Keratinocyte (primary cell): ENCODE data around the gene RPL32.

Experiments used
- EZH2 ChIP-seq: IDR thresholded peaks from one replicate; pipeline ENCODE4 v1.6.1; 2012; ENCODE audit warnings: inconsistent platforms, mild to moderate bottlenecking, low read length, moderate library complexity
- TF ChIP-seq, protein P1 (sequence below), 3 experiments: IDR thresholded peaks in 1 of 3; conservative IDR thresholded peaks in 1 of 3; optimal IDR thresholded peaks in 1 of 3; 2 replicates in 2 of 3; 3 replicates in 1 of 3; pipeline versions ENCODE3 to v1.5.1; 2011; ENCODE audit warnings: low read length in 3 of 3, mild to moderate bottlenecking in 3 of 3, moderate library complexity in 2 of 3, control low read depth in 1 of 3, inconsistent platforms in 1 of 3; ENCODE audit not compliant: insufficient read depth in 2 of 3; ENCODE audit errors: extremely low read depth in 1 of 3

DNA sequence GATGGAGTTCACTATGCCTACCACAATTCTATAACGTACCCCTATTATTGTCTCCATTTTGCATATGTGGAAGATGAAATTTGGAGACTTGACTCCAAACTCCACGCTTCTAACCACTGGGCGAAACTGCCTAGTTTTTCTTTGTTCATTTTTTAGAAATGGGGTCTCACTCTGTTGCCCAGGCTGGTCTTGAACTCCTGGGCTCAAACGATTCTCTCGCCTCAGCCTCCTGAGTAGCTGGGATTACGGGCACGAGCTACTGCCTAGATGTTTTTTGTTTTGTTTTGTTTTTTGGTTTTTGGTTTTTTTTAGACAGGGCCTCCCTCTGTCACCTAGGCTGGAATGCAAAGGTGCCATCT lies 584 bp upstream of the RPL32 start:
- TF ChIP-seq, protein P1, sequence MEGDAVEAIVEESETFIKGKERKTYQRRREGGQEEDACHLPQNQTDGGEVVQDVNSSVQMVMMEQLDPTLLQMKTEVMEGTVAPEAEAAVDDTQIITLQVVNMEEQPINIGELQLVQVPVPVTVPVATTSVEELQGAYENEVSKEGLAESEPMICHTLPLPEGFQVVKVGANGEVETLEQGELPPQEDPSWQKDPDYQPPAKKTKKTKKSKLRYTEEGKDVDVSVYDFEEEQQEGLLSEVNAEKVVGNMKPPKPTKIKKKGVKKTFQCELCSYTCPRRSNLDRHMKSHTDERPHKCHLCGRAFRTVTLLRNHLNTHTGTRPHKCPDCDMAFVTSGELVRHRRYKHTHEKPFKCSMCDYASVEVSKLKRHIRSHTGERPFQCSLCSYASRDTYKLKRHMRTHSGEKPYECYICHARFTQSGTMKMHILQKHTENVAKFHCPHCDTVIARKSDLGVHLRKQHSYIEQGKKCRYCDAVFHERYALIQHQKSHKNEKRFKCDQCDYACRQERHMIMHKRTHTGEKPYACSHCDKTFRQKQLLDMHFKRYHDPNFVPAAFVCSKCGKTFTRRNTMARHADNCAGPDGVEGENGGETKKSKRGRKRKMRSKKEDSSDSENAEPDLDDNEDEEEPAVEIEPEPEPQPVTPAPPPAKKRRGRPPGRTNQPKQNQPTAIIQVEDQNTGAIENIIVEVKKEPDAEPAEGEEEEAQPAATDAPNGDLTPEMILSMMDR (optimal IDR thresholded peaks at IDR 0.05 in 1 of 3, IDR thresholded peaks at IDR 0.05 in 1 of 3, conservative IDR thresholded peaks at IDR 0.05 in 1 of 3; ENCODE audit: extremely low read depth in 1 of 3, insufficient read depth in 2 of 3, low read length in 3 of 3): no peak
- no peak for TF ChIP-seq EZH2
